Measurements from ENCODE around the gene CSNK1A1. TPM values are rescaled to one million over a fixed set of nuclear protein-coding genes. Genes with fewer than 3 reads are reported as not detected.
A peak's percentile ranks its signal among the peaks of the same experiment; 100 is the strongest.

Gene CSNK1A1
- total and polyA plus RNA-seq, 3 donors from 2014 or later = 129 to 192 (median 148) TPM

GRCh38 chr5:149452007-149452664 lies 99.1 kb downstream of the CSNK1A1 start:
- DNase-seq = no peak
- Histone ChIP-seq H3K4me1 (peaks cover 25% of the 10 kb centered on the region), H3K9me3 (no peaks in the 10 kb centered on the region), H3K27me3 (no peaks in the 10 kb centered on the region), H3K27ac (peak overlapping the region; percentile 35 to 88), H3K36me3 (ENCODE audit: low read depth, missing control alignments) (no peaks in the 10 kb centered on the region), H3K4me3 (no peak overlapping the region)
- 23 to 35% methylated on average over 8 to 11 of the region's 11 CpGs for WGBS, 2 donors
- no peak for TF ChIP-seq CTCF (IDR thresholded peaks at IDR 0.05)
- TF ChIP-seq POLR2A (IDR thresholded peaks at IDR 0.05) = no peak
- intact Hi-C loops (cut with DNase I; ENCODE audit: low total_unique reads) = no loop called here

DNA sequence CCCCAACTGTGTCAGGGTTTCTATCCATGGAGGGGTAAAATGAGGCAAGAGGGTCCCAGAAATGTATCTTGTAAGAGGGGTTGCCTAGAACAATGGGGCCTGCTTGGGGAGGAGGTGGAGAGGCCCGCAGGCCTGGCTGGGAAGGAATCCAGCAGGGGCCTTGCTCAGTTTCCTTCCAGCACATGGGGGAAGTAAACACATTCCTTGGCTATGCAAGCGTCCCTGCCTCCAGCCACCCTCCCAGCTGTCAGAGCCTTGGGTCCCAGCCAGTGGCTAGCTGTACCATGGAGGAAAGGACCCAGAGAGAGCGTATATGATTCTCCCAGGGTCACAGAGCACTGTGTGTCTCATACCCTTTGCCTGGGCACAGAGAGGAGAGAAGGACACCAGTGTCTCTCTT lies 101.0 kb downstream of the CSNK1A1 start:
- intact Hi-C loops (cut with DNase I; ENCODE audit: low total_unique reads) = no loop called here
- Histone ChIP-seq H3K27me3 (no peaks in the 10 kb centered on the region), H3K4me3 (no peak overlapping the region), H3K4me1 (peaks cover 25% of the 10 kb centered on the region), H3K9me3 (no peaks in the 10 kb centered on the region), H3K27ac (peak overlapping the region in 1 of 2 donors; percentile 88), H3K36me3 (ENCODE audit: low read depth, missing control alignments) (no peaks in the 10 kb centered on the region)
- WGBS, 2 donors = 11 to 24% methylated on average over 1 to 3 of the region's 3 CpGs
- peak; percentile 74 for DNase-seq
- no peak for TF ChIP-seq CTCF (IDR thresholded peaks at IDR 0.05)
- no peak for TF ChIP-seq POLR2A (IDR thresholded peaks at IDR 0.05)

DNA sequence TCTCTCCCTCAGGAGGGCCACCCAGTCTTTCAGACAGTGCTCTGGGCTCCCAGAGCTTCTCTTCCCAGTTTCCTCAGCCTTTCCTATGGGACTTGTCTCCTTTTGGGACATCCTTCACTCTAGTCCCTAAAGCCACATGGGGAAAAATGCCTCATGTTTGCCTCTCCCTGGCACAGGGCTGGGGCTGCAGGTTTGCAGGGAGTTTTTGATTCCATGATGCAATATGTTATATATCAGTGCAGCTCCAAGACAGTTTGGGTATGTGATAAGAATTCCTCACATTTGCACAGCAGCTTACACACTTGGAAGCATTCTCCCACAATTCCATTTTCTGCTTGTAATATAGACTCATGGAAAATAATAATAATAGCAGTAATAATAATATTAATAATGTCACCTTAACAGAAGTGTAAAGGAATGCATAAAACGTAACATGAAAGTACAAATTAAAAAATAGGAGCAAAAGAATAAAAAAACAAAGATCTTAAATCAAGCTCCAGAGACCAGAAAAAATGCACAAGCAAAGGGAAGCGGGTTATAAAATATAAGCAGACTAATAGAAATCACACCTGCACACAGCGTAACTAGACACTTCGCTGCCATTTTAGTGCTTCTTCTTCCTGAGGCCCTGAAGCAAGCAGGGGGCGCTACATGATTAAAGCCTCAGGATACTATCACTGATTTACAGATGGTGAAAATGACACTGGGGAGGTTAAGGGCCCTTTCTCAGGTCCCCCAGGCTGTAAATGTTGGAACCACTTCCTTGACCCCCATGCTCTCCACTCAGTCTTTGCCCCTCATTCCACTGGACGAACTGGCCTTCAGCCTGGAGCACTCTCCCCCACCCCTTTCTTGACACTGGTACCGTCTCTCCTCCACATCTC lies 102.2 kb downstream of the CSNK1A1 start:
- Histone ChIP-seq H3K4me3 (no peak overlapping the region), H3K27ac (peak overlapping the region in 1 of 2 donors; percentile 88)
- 78 to 83% methylated on average over 7 of the region's 7 CpGs for WGBS, 2 donors

DNA sequence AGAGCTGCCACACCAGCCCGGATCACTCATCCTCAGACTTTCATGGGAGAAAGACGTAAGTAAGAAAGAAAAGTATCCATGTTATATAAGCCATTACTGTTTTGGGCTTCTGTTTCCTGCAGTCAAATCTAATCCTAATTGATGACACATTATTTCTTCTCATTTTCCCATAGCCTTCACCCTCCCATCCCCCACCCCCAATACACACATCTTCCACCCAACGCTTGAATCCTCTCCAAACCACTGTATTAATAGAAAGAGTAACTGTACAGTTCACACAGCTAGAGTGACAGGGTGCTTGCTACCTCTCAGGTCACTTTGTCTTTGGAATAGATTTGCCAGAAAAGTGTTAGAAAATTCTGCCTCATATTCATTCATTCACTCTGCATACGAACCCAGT lies 102.8 kb downstream of the CSNK1A1 start:
- peaks cover 25% of the 10 kb centered on the region for H3K4me1 ChIP-seq
- WGBS, 2 donors = 70 to 79% methylated on average over 4 of the region's 4 CpGs
- H3K4me3 ChIP-seq = no peak overlapping the region
- H3K27ac ChIP-seq = no peak overlapping the region
- intact Hi-C loops (cut with DNase I; ENCODE audit: low total_unique reads) = no loop called here
- DNase-seq = no peak
- TF ChIP-seq POLR2A (IDR thresholded peaks at IDR 0.05) = no peak
- no peak for TF ChIP-seq CTCF (IDR thresholded peaks at IDR 0.05)
- H3K27me3 ChIP-seq = no peaks in the 10 kb centered on the region
- H3K36me3 ChIP-seq (ENCODE audit: low read depth, missing control alignments) = no peaks in the 10 kb centered on the region
- no peaks in the 10 kb centered on the region for H3K9me3 ChIP-seq

More for the DNA sequence above, 102.2 kb downstream of the CSNK1A1 start:
- TF ChIP-seq POLR2A (IDR thresholded peaks at IDR 0.05) (no peak), CTCF (IDR thresholded peaks at IDR 0.05) (peak in 1 of 3 experiments; percentile 24)
- no peaks in the 10 kb centered on the region for H3K27me3 ChIP-seq
- peaks cover 25% of the 10 kb centered on the region for H3K4me1 ChIP-seq
- DNase-seq = no peak
- H3K36me3 ChIP-seq (ENCODE audit: low read depth, missing control alignments) = no peaks in the 10 kb centered on the region
- intact Hi-C loops (cut with DNase I; ENCODE audit: low total_unique reads) = no loop called here
- no peaks in the 10 kb centered on the region for H3K9me3 ChIP-seq
